T-helper 2 cell (primary cell): ENCODE measurements around the gene PRKCD.
"Not testable (repeated sequence)": the region's sequence is repeated elsewhere in the genome, so short reads cannot be mapped to it uniquely, and the experiment has no call there.

Experiments
- DNase-seq, 5 experiments: peaks; one replicate each; pipeline versions ENCODE4 v3.0.0 to v3.0.0-alpha.2; 2012 to 2022

Gene PRKCD

GRCh38 chr3:53139906-53140846, 20.8 kb upstream of the PRKCD start:
- no peak for DNase-seq

GRCh38 chr3:53140847-53141845, 19.9 kb upstream of the PRKCD start:
- DNase-seq: no peak

GRCh38 chr3:53142986-53143385, 18.0 kb upstream of the PRKCD start:
- DNase-seq: no peak

GRCh38 chr3:53144446-53144845, 16.6 kb upstream of the PRKCD start:
- no peak for DNase-seq

- no peak for DNase-seq
Observed at GRCh38 chr3:53144862-53145712, 15.9 kb upstream of the PRKCD start.

GRCh38 chr3:53145713-53146080, 15.3 kb upstream of the PRKCD start:
- no peak for DNase-seq

GRCh38 chr3:53146319-53146891, 14.6 kb upstream of the PRKCD start:
- no peak for DNase-seq

- no peak for DNase-seq
Observed at GRCh38 chr3:53147151-53147902, 13.7 kb upstream of the PRKCD start.

GRCh38 chr3:53147903-53148400, 13.1 kb upstream of the PRKCD start:
- DNase-seq: no peak

- DNase-seq: no peak
Observed at GRCh38 chr3:53149006-53149690, 11.9 kb upstream of the PRKCD start.

- no peak for DNase-seq
Observed at GRCh38 chr3:53149699-53150098, 11.3 kb upstream of the PRKCD start.

GRCh38 chr3:53150247-53151085, 10.5 kb upstream of the PRKCD start:
- no peak for DNase-seq

GRCh38 chr3:53151086-53151438, 9.9 kb upstream of the PRKCD start:
- DNase-seq: not testable (repeated sequence)

GRCh38 chr3:53151465-53151864, 9.5 kb upstream of the PRKCD start:
- DNase-seq: no peak

- no peak for DNase-seq
Observed at GRCh38 chr3:53151870-53152660, 8.9 kb upstream of the PRKCD start.

- DNase-seq: no peak
Observed at GRCh38 chr3:53153264-53153823, 7.7 kb upstream of the PRKCD start.

GRCh38 chr3:53153980-53154379, 7.0 kb upstream of the PRKCD start:
- DNase-seq: no peak

GRCh38 chr3:53154881-53155285, 6.1 kb upstream of the PRKCD start:
- DNase-seq: no peak
